Measurements from ENCODE around the gene EMC6. TPM values are rescaled to one million over a fixed set of nuclear protein-coding genes. Genes with fewer than 3 reads are reported as not detected.

EMC6 gene
- total RNA-seq, 4 donors from 2014 or later = 9.8 to 19.4 (median 13.0) TPM

GRCh38 chr17:3669548-3669947, 936 bp downstream of the EMC6 start:
- no peak for TF ChIP-seq CTCF (IDR thresholded peaks at IDR 0.05)
- ATAC-seq (ENCODE audit: low FRiP score) = no peak
- DNase-seq (ENCODE audit: low spot score) = no peak

- DNase-seq (ENCODE audit: low spot score) = no peak
- no peak for TF ChIP-seq CTCF (IDR thresholded peaks at IDR 0.05)
- no peak for ATAC-seq (ENCODE audit: low FRiP score)
Measured at GRCh38 chr17:3672571-3672970, 4.0 kb downstream of the EMC6 start.

GRCh38 chr17:3675886-3676285, 7.3 kb downstream of the EMC6 start:
- ATAC-seq (ENCODE audit: low FRiP score) (no peak), DNase-seq (ENCODE audit: low spot score) (no peak)
- TF ChIP-seq CTCF (IDR thresholded peaks at IDR 0.05) = no peak

- no peak for DNase-seq (ENCODE audit: low spot score)
- no peak for TF ChIP-seq CTCF (IDR thresholded peaks at IDR 0.05)
- ATAC-seq (ENCODE audit: low FRiP score) = peak; percentile 62
Measured at GRCh38 chr17:3678095-3678820, 9.6 kb downstream of the EMC6 start.

GRCh38 chr17:3678821-3679530, 10.4 kb downstream of the EMC6 start:
- ATAC-seq (ENCODE audit: low FRiP score) (no peak), DNase-seq (ENCODE audit: low spot score) (no peak)
- no peak for TF ChIP-seq CTCF (IDR thresholded peaks at IDR 0.05)

- no peak for TF ChIP-seq CTCF (IDR thresholded peaks at IDR 0.05)
- no peak for ATAC-seq (ENCODE audit: low FRiP score)
- no peak for DNase-seq (ENCODE audit: low spot score)
Measured at GRCh38 chr17:3679531-3680126, 11.0 kb downstream of the EMC6 start.
